Small intestine (tissue), 7 donors: ENCODE results near the gene CCNY. TPM values are rescaled to one million over a fixed set of nuclear protein-coding genes. Genes with fewer than 3 reads are reported as not detected.
A peak's percentile ranks its signal among the peaks of the same experiment; 100 is the strongest.

ENCODE experiments used
- DNase-seq, 2 donors: peaks; one replicate each; pipeline versions ENCODE4 v3.0.0 to v3.0.0-alpha.2; 2013
- FAIRE-seq: peaks from 2 replicates; lab custom pipeline; 2012; peaks lifted over from hg19 to GRCh38; lab: Jason Lieb, UNC
- H3K27ac ChIP-seq, 3 donors: one replicate each; pipeline ENCODE4 v1.5.1; 2013; ENCODE audit warnings: low read length in 2 of 3, mild to moderate bottlenecking in 2 of 3, control low read depth in 1 of 3, inconsistent platforms in 1 of 3, low read depth in 1 of 3, moderate library complexity in 1 of 3
- H3K27me3 ChIP-seq, 3 donors: one replicate each; pipeline ENCODE4 v1.6.1; 2013; ENCODE audit warnings: low read length in 3 of 3, inconsistent platforms in 1 of 3; ENCODE audit not compliant: control insufficient read depth in 3 of 3, insufficient read depth in 3 of 3
- H3K36me3 ChIP-seq, 3 donors: one replicate each; pipeline ENCODE4 v1.6.1; 2013; ENCODE audit warnings: low read length in 3 of 3, inconsistent platforms in 1 of 3, low read depth in 1 of 3, mild to moderate bottlenecking in 1 of 3, moderate library complexity in 1 of 3; ENCODE audit not compliant: control insufficient read depth in 3 of 3, insufficient read depth in 2 of 3
- H3K4me1 ChIP-seq, 3 donors: one replicate each; pipeline ENCODE4 v1.6.1; 2013; ENCODE audit warnings: low read length in 2 of 3, inconsistent platforms in 1 of 3, low read depth in 1 of 3, mild to moderate bottlenecking in 1 of 3, moderate library complexity in 1 of 3; ENCODE audit not compliant: control insufficient read depth in 3 of 3, insufficient read depth in 2 of 3
- H3K4me3 ChIP-seq, 3 donors: one replicate each; pipeline ENCODE4 v1.5.1; 2013; ENCODE audit warnings: low read length in 3 of 3, control low read depth in 1 of 3, inconsistent platforms in 1 of 3, low read depth in 1 of 3, mild to moderate bottlenecking in 1 of 3, moderate library complexity in 1 of 3
- H3K9me3 ChIP-seq, 2 donors: one replicate each; pipeline ENCODE4 v1.6.1; 2013; ENCODE audit warnings: low read depth in 1 of 2, low read length in 1 of 2; ENCODE audit not compliant: control insufficient read depth in 2 of 2, insufficient read depth in 1 of 2
- WGBS, 3 donors: extraction: QIAGEN DNeasy Blood & Tissue Kit; methylation state at CpG; one replicate each; pipeline ENCODE4 v1.1.7; 2013; 5-methylcytosine and 5-hydroxymethylcytosine counted together
- polyA plus RNA-seq, 4 donors: library from polyadenylated mRNA; stranded (reverse) in 3 of 4; unstranded in 1 of 4; fragments of 200-250 nt in 3 of 4; fragments of 120-200 nt in 1 of 4; gene quantifications; one replicate each; pipeline versions ENCODE4 v1.2.1 to v1.2.3, GENCODE V29; 2013
- donor health status: healthy with polysubstance abuse.
- donor health status: control.
- donor health status: control.
- donor health status: Bipolar disorder and iron deficiency.
- donor health status: healthy.

Gene CCNY
- polyA plus RNA-seq, 4 donors, result 26.7 to 50.2 (median 32.3) TPM

DNA sequence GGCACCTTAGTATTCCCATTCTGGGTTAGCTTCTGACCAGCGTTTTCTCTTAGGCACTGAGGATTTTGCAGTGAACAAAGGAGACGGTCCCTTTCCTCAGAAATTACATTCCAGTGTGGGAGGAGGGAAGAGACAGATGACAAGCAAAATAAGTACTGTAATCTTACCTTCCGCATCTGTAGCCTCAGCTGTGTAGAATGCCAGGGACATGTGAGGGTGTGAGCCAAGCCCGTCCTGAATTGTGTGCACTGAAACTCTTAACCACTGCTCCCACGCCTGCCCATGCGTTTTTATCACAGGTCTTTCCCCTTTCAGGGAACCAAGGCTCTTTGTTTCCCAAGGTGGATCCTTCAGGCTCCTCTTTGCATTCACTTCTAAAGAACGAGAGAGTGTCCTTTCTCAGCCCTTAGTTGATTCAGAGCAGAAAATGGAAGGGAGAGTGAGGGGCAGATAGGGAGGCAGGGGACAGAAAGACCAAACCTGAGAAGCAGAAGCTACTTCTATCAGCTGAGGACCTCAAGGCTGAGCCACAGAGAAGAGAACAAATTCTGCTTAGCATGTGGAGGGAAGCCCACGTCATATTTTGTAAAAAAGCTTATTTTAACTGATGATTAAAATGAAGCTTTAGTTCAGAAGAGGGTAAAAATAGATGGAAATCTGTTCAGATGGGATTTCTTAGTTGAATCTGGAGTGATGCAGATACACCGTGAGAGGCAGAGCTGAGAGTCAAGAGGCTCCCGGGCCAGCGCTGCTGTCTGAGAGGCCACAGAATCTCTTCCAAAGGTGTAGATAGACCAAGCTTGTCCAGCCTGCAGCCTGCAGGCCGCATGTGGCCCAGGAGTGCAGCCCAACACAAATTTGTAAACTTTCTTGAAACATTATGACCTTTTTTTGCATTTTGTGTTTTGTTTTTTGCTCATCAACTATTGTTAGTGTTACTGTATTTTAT is 122.5 kb downstream of the CCNY start:
- DNase-seq, result no peak
- Histone ChIP-seq H3K27me3 (no peaks in the 10 kb centered on the region), H3K27ac (no peak overlapping the region), H3K4me1 (peaks cover 7 to 28% (median 9%) of the 10 kb centered on the region in 3 donors), H3K36me3 (peaks cover 0 to 7% (median 1%) of the 10 kb centered on the region in 3 donors), H3K9me3 (no peaks in the 10 kb centered on the region), H3K4me3 (no peak overlapping the region)
- 81 to 89% (median 88%) methylated on average over 12 of the region's 12 CpGs for WGBS, 3 donors
- FAIRE-seq, result no peak

DNA sequence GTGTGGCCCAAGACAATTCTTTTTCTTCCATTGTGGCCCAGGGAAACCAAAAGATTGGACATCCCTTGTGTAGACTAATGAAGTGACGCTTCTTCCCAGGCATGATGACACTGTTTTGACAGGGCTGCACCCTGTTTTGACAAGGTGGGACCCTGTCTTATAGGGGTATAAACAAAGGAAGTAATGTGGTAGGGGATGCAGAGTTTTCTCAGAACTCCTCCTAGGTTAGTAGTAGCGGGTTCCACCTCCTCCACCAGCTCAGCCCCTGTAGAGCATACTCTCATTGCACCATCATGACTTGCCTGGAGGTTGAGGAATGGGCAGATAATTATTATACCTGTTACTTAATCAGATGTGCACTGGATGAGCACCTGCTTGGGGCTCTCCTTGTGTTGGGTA is 123.1 kb downstream of the CCNY start:
- 91 to 98% (median 94%) methylated on average over 2 of the region's 2 CpGs for WGBS, 3 donors
- Histone ChIP-seq H3K4me3 (no peak overlapping the region), H3K36me3 (peaks cover 0 to 2% (median 1%) of the 10 kb centered on the region in 3 donors), H3K9me3 (no peaks in the 10 kb centered on the region), H3K4me1 (peaks cover 11 to 30% (median 14%) of the 10 kb centered on the region in 3 donors), H3K27ac (no peak overlapping the region), H3K27me3 (no peaks in the 10 kb centered on the region)
- FAIRE-seq (no peak), DNase-seq (no peak)

DNA sequence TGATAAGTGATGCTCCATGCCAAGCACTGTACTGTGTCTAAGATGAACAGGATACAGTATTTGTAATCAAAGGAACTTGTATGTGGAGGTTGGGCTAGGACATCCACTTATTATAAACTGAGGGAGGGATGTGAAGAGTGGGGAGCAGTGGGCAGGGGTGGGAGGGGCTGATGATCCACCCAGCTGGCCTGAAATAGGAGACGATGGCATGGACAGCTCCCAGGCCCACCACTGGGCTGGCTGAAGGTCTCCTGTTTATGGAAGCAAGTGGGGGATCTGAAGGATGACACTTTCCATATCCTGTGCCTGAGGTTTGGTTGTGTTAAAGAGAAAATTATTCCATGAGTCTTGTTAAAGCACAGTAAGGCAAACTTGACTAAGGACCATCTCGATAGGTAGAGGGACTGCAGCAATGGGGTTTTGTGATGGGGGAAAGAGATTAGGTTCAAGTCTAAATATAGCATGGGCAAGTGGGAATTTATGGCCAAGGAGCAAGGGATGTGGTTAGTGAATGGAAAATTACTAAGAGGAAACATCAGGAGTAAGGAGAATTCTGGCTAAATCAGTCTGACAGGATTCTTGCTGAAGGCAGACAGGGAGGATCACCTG is 124.6 kb downstream of the CCNY start:
- Histone ChIP-seq H3K27ac (no peak overlapping the region), H3K4me1 (peaks cover 11 to 36% (median 25%) of the 10 kb centered on the region in 3 donors), H3K9me3 (no peaks in the 10 kb centered on the region), H3K4me3 (no peak overlapping the region), H3K36me3 (peaks cover 0 to 1% (median 0%) of the 10 kb centered on the region in 3 donors), H3K27me3 (no peaks in the 10 kb centered on the region)
- FAIRE-seq, result no peak
- no peak for DNase-seq
- 72 to 96% (median 93%) methylated on average over 2 of the region's 2 CpGs for WGBS, 3 donors

GRCh38 chr10:35462491-35462934 is 126.2 kb downstream of the CCNY start:
- Histone ChIP-seq H3K36me3 (no peaks in the 10 kb centered on the region), H3K27ac (no peak overlapping the region), H3K9me3 (no peaks in the 10 kb centered on the region), H3K27me3 (no peaks in the 10 kb centered on the region), H3K4me3 (no peak overlapping the region), H3K4me1 (peaks cover 17 to 36% (median 34%) of the 10 kb centered on the region in 3 donors)
- WGBS, 3 donors, result 65 to 77% (median 68%) methylated on average over 5 of the region's 5 CpGs
- DNase-seq (peak in 1 of 2 donors; percentile 22), FAIRE-seq (no peak)

DNA sequence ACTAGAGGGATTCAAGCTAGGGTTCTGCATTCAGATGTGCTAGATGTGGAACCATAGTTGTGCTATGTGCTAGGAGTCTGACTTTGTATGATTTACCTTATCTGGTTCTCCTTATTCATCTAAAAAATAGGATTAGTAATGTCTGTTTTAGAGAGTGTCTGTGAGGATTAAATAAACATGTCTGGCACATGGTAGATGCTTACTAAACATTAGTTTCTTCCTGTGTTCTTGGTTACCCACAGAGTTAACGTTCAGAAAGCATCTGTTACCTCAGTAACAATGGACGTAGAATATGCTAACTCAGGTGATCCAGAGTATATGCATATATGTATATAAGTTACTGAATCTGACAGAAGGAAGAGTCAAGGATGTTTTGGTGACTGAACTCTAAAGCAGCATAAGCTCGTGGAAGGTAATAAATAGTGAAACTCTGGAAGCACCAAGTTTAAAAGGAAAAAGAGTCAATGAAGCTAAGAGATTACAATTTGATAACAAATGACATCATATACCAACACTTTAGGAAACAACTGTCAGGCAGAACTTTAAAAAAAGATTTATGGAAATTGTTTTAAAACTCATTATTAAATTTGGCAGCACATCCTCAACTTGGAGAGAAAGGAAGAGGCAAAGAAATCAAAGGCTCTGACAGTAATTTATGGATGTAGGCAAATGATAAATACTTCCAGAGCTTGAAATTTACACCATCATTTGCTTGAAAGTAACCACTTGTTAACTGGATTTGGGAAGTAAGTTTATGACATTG is 127.0 kb downstream of the CCNY start:
- peaks cover 17 to 36% (median 34%) of the 10 kb centered on the region in 3 donors for H3K4me1 ChIP-seq

GRCh38 chr10:35463878-35464277 is 127.6 kb downstream of the CCNY start:
- Histone ChIP-seq H3K4me1 (peaks cover 17 to 36% (median 34%) of the 10 kb centered on the region in 3 donors), H3K36me3 (peaks cover 0 to 2% (median 0%) of the 10 kb centered on the region in 3 donors), H3K4me3 (no peak overlapping the region), H3K27me3 (no peaks in the 10 kb centered on the region), H3K9me3 (no peaks in the 10 kb centered on the region), H3K27ac (peak overlapping the region in 1 of 3 donors; percentile 57)
- FAIRE-seq (no peak), DNase-seq (no peak)
- 87 to 93% (median 88%) methylated on average over 3 of the region's 3 CpGs for WGBS, 3 donors

More for the DNA sequence above, 127.0 kb downstream of the CCNY start:
- DNase-seq (no peak), FAIRE-seq (no peak)
- H3K9me3 ChIP-seq, result no peaks in the 10 kb centered on the region
- H3K27ac ChIP-seq, result no peak overlapping the region
- WGBS, 3 donors, result 42 to 67% (median 54%) methylated on average over 3 of the region's 3 CpGs
- no peak overlapping the region for H3K4me3 ChIP-seq
- H3K36me3 ChIP-seq, result peaks cover 0 to 2% (median 0%) of the 10 kb centered on the region in 3 donors
- no peaks in the 10 kb centered on the region for H3K27me3 ChIP-seq

DNA sequence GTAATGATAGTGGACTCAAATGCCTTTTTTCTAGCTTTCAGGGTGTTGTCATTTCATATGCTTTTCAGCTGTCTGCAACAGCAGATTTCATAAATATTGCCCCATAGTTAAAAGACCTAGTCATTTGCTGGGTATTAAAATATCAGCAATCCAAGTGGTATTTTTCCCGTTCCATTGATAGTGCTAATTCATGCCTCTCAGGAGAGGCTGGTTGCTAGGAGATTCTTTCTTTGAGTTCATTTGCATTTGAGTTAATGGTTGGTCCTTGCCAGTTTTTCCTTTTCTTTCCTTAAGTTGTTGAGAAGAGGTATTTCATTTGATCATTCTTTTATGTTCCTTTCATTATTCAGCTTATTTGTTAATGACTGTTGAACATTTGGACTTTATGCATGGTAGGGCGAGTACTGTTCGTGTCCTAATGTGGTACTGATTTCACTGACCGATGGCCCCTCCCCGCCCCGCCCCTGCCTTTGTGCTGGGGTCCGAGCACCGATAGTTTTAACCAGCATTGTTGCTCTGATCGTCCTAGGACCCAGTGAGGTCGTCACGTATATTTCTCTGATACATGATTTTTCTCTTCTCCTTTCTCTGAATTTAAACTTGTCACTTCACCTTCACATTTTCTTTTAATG is 128.6 kb downstream of the CCNY start:
- 28 to 70% (median 42%) methylated on average over 11 of the region's 11 CpGs for WGBS, 3 donors
- H3K36me3 ChIP-seq, result peaks cover 0 to 2% (median 0%) of the 10 kb centered on the region in 3 donors
- H3K9me3 ChIP-seq, result no peaks in the 10 kb centered on the region
- H3K4me1 ChIP-seq, result peaks cover 17 to 36% (median 34%) of the 10 kb centered on the region in 3 donors
- FAIRE-seq, result no peak
- DNase-seq, result peak; percentile 24 to 72
- no peak overlapping the region for H3K4me3 ChIP-seq
- H3K27me3 ChIP-seq, result no peaks in the 10 kb centered on the region
- H3K27ac ChIP-seq, result peak overlapping the region in 1 of 3 donors; percentile 67
